SHP77 (cell line): ENCODE measurements around the gene EOMES.
A peak's percentile ranks its signal among the peaks of the same experiment; 100 is the strongest.

Experiments
- DNase-seq, 2 experiments: peaks; one replicate each; lab custom pipeline; 2025; lab: John Stamatoyannopoulos, UW

EOMES gene

GRCh38 chr3:27680517-27681246 is 41.4 kb downstream of the EOMES start:
- DNase-seq, result no peak

- DNase-seq, result no peak
Observed at GRCh38 chr3:27679691-27680090, 42.4 kb downstream of the EOMES start.

GRCh38 chr3:27678234-27678633 is 43.9 kb downstream of the EOMES start:
- no peak for DNase-seq

- DNase-seq, result no peak
Observed at GRCh38 chr3:27677565-27677964, 44.6 kb downstream of the EOMES start.

GRCh38 chr3:27675287-27675686 is 46.8 kb downstream of the EOMES start:
- no peak for DNase-seq

- no peak for DNase-seq
Observed at GRCh38 chr3:27673701-27674100, 48.4 kb downstream of the EOMES start.

GRCh38 chr3:27671101-27671500 is 51.0 kb downstream of the EOMES start:
- DNase-seq, result no peak

- DNase-seq, result no peak
Observed at GRCh38 chr3:27670619-27671018, 51.5 kb downstream of the EOMES start.

- no peak for DNase-seq
Observed at GRCh38 chr3:27669591-27669990, 52.5 kb downstream of the EOMES start.

- DNase-seq, result no peak
Observed at GRCh38 chr3:27667751-27668150, 54.4 kb downstream of the EOMES start.

- DNase-seq, result peak in 1 of 2 experiments; percentile 21
Observed at GRCh38 chr3:27666708-27667107, 55.4 kb downstream of the EOMES start.

GRCh38 chr3:27666272-27666671 is 55.9 kb downstream of the EOMES start:
- DNase-seq, result no peak
